ENCODE results near the gene PIGQ.

PIGQ gene

DNA sequence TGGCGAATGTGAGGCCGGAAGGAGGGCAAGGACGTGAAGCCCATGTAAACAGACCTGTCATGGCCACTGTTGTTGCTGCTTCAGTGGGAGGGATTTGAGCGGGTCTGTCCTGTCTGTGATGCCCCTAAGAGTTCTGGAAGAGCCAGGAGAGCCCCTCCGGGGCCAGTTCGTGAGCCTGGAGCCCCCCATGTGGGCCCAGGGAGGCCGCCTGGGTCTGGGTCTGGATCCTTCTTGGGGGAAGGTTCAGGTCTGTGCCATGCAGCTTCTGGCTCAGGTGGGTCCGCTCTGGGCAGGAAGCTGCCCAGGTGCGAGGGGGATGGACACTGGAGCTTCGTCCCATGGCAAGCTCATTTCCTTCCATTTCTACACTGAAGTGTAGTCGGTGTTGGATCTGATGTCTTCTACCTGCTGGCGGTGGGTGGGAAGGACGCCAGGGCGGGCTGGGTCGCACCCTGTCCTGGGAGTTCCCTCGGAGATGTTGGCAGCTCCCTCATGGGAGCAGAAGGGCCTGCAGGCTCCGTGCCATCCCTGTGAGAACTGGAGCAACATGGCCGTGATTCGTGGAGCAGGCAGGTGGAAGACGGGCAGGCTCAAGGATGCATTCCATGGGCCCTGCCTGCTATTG lies 49.8 kb downstream of the PIGQ start:
- Histone ChIP-seq H3K36me3 (ENCODE audit: low read depth) (no peaks in the 10 kb centered on the region), H3K4me3 (ENCODE audit: severe bottlenecking) (no peak overlapping the region), H3K27me3 (ENCODE audit: insufficient read depth, poor library complexity, severe bottlenecking) (no peaks in the 10 kb centered on the region), H3K4me1 (ENCODE audit: insufficient read depth, poor library complexity, severe bottlenecking) (peaks cover 14% of the 10 kb centered on the region), H3K9me3 (ENCODE audit: severe bottlenecking) (no peaks in the 10 kb centered on the region), H3K27ac (ENCODE audit: poor library complexity, severe bottlenecking) (no peak overlapping the region)
- DNase-seq (ENCODE audit: low spot score) (no peak), ATAC-seq (ENCODE audit: low read depth) (no peak)
- TF ChIP-seq, protein P1, sequence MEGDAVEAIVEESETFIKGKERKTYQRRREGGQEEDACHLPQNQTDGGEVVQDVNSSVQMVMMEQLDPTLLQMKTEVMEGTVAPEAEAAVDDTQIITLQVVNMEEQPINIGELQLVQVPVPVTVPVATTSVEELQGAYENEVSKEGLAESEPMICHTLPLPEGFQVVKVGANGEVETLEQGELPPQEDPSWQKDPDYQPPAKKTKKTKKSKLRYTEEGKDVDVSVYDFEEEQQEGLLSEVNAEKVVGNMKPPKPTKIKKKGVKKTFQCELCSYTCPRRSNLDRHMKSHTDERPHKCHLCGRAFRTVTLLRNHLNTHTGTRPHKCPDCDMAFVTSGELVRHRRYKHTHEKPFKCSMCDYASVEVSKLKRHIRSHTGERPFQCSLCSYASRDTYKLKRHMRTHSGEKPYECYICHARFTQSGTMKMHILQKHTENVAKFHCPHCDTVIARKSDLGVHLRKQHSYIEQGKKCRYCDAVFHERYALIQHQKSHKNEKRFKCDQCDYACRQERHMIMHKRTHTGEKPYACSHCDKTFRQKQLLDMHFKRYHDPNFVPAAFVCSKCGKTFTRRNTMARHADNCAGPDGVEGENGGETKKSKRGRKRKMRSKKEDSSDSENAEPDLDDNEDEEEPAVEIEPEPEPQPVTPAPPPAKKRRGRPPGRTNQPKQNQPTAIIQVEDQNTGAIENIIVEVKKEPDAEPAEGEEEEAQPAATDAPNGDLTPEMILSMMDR (IDR thresholded peaks at IDR 0.05; ENCODE audit: poor library complexity, severe bottlenecking): no peak

DNA sequence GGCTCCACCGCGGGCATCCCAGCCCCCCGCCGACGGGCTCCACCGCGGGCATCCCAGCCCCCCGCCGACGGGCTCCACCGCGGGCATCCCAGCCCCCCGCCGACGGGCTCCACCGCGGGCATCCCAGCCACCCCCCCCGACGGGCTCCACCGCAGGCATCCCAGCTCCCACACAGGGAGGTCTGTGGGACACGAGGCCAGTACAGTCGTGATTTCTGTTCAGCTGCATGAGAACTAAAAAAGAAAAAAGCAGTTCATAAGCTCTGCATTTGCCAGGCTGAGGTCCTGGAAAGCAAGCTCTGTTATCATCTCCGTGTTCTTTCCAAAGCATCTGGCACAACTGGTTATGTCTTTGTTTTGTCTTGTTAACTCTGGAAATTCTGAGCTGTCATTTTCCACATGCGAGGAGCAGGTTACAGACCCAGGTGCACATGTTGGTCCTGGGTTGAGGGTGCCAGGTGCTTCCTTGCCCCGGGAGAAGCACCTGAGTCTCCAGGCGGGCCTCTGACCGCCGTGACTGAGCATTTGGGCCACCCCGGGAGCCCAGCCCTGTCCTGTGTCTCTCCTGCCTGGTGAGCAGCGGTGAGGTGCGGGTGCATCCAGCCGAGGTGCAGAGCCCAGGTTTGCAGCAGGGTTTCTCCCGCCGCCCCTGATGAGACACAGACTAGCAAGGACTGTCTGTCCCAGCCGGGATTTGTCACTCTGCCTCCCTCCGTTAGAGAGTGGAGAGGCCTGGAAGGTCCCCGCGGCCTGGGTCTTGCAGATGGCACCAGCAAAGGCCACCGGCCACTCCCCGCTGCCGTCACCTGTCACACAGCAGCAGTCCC lies 51.1 kb downstream of the PIGQ start:
- no peaks in the 10 kb centered on the region for H3K9me3 ChIP-seq (ENCODE audit: severe bottlenecking)
- no peaks in the 10 kb centered on the region for H3K27me3 ChIP-seq (ENCODE audit: insufficient read depth, poor library complexity, severe bottlenecking)
- H3K4me3 ChIP-seq (ENCODE audit: severe bottlenecking): no peak overlapping the region
- TF ChIP-seq, protein P1 (IDR thresholded peaks at IDR 0.05; ENCODE audit: poor library complexity, severe bottlenecking): no peak
- peak overlapping the region; percentile 48 for H3K27ac ChIP-seq (ENCODE audit: poor library complexity, severe bottlenecking)
- no peaks in the 10 kb centered on the region for H3K36me3 ChIP-seq (ENCODE audit: low read depth)
- ATAC-seq (ENCODE audit: low read depth): no peak
- no peak for DNase-seq (ENCODE audit: low spot score)
- peaks cover 14% of the 10 kb centered on the region for H3K4me1 ChIP-seq (ENCODE audit: insufficient read depth, poor library complexity, severe bottlenecking)

DNA sequence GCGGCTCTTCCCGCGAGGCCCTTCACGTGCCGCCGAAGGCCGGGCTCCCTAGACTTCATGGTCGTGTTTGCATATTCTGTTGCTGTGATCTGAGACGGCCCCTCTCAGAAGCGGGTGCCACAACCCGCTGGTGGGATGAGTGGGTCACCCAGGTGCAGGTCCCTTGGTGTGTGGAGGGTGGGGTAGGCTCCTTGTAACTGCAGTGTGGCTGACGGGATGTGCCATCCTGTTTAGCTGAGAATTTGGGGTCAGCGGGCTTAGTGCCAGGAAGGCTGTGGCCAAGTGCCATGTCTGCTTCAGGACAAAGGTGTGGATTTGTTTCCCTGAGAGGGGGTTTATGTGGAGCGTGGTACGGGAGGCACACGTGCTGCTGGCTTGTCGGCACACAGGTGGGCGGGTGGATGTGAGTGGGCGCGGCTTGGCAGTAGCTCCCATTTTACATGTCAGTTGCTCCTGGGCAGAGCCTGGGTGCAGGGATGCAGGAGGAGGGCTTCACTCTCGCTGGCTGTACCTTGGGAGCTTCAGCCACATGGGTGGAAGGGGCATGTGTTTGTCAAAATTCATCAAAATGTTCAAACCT lies 51.8 kb downstream of the PIGQ start:
- peak; percentile 28 for ATAC-seq (ENCODE audit: low read depth)
- no peaks in the 10 kb centered on the region for H3K27me3 ChIP-seq (ENCODE audit: insufficient read depth, poor library complexity, severe bottlenecking)
- no peak overlapping the region for H3K4me3 ChIP-seq (ENCODE audit: severe bottlenecking)
- H3K27ac ChIP-seq (ENCODE audit: poor library complexity, severe bottlenecking): peak overlapping the region; percentile 48
- peaks cover 17% of the 10 kb centered on the region for H3K4me1 ChIP-seq (ENCODE audit: insufficient read depth, poor library complexity, severe bottlenecking)
- no peak for DNase-seq (ENCODE audit: low spot score)
- no peaks in the 10 kb centered on the region for H3K9me3 ChIP-seq (ENCODE audit: severe bottlenecking)
- peaks cover 4% of the 10 kb centered on the region; the same call in 1 of the 2 replicates for H3K36me3 ChIP-seq (ENCODE audit: low read depth)
- TF ChIP-seq, protein P1 (IDR thresholded peaks at IDR 0.05; ENCODE audit: poor library complexity, severe bottlenecking): no peak

DNA sequence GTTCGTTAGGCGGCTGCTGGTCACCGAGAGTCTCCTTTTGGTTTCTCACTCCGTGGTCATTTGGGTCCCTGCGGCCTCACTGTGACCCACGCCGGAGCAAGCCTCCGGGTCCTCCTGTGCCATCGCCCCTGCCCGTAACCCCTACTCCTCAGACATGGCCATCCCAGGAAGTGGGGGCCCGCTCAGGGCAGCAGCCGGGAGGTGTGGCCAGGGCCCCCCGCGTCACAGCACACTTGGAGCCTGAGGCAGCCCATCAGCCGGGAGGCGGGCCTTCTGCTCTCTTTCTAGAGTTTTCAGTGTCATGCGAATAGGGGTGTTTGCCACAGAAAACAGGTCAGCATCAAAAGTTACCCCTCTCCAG lies 53.1 kb downstream of the PIGQ start:
- Histone ChIP-seq H3K4me1 (ENCODE audit: insufficient read depth, poor library complexity, severe bottlenecking) (peaks cover 24% of the 10 kb centered on the region), H3K27me3 (ENCODE audit: insufficient read depth, poor library complexity, severe bottlenecking) (no peaks in the 10 kb centered on the region), H3K9me3 (ENCODE audit: severe bottlenecking) (no peaks in the 10 kb centered on the region), H3K36me3 (ENCODE audit: low read depth) (peaks cover 10% of the 10 kb centered on the region), H3K4me3 (ENCODE audit: severe bottlenecking) (no peak overlapping the region), H3K27ac (ENCODE audit: poor library complexity, severe bottlenecking) (peak overlapping the region; percentile 48)
- TF ChIP-seq, protein P1 (IDR thresholded peaks at IDR 0.05; ENCODE audit: poor library complexity, severe bottlenecking): no peak
- DNase-seq (ENCODE audit: low spot score) (no peak), ATAC-seq (ENCODE audit: low read depth) (no peak)
